CD14-positive monocyte (primary cell): Measurements from ENCODE around the gene FBXO24. TPM values are rescaled to one million over a fixed set of nuclear protein-coding genes. Genes with fewer than 3 reads are reported as not detected.
A peak's percentile ranks its signal among the peaks of the same experiment; 100 is the strongest.

Experiments used
- DNase-seq, 3 donors: peaks; one replicate each; pipeline ENCODE4 v3.0.0-alpha.2; 2011 to 2022
- H2AFZ ChIP-seq: 2 replicates; pipeline ENCODE4 v1.6.0; 2012; ENCODE audit warnings: mild to moderate bottlenecking, low read depth, low read length, inconsistent platforms; ENCODE audit not compliant: insufficient read depth, poor library complexity, severe bottlenecking
- H3K27ac ChIP-seq, 2 donors: 1 replicate in 1 of 2; 2 replicates in 1 of 2; pipeline ENCODE4 v1.5.1; 2012 to 2013; ENCODE audit warnings: low read length in 2 of 2, control low read depth in 1 of 2, inconsistent platforms in 1 of 2, low read depth in 1 of 2, mild to moderate bottlenecking in 1 of 2
- H3K27me3 ChIP-seq, 2 donors: one replicate each; pipeline versions ENCODE4 v1.6.0 to v1.6.1; 2011 to 2013; ENCODE audit warnings: low read length in 2 of 2; ENCODE audit not compliant: control insufficient read depth in 2 of 2, insufficient read depth in 2 of 2
- H3K36me3 ChIP-seq, 2 donors: replicated peaks in 1 of 2; 1 replicate in 1 of 2; 2 replicates in 1 of 2; pipeline versions ENCODE4 v1.5.1 to v1.6.1; 2012 to 2013; ENCODE audit warnings: low read length in 2 of 2, control low read depth in 1 of 2, inconsistent platforms in 1 of 2, mild to moderate bottlenecking in 1 of 2; ENCODE audit not compliant: insufficient read depth in 2 of 2, control insufficient read depth in 1 of 2
- H3K4me1 ChIP-seq, 2 donors: 1 replicate in 1 of 2; 2 replicates in 1 of 2; pipeline versions ENCODE4 v1.5.1 to v1.6.1; 2012 to 2013; ENCODE audit warnings: low read length in 2 of 2, control low read depth in 1 of 2, inconsistent platforms in 1 of 2, mild to moderate bottlenecking in 1 of 2, moderate library complexity in 1 of 2; ENCODE audit not compliant: insufficient read depth in 2 of 2, control insufficient read depth in 1 of 2
- H3K4me2 ChIP-seq: replicated peaks from 2 replicates; pipeline ENCODE3; 2012; ENCODE audit warnings: low read length, moderate library complexity, mild to moderate bottlenecking; ENCODE audit not compliant: poor library complexity, severe bottlenecking; ENCODE audit errors: extremely low read depth
- H3K4me3 ChIP-seq, 3 experiments: fragments of 200-600 bp in 1 of 3; sonication (generic) in 1 of 3; replicated peaks in 1 of 3; 1 replicate in 2 of 3; 2 replicates in 1 of 3; pipeline ENCODE4 v1.5.1; 2011 to 2013; ENCODE audit warnings: low read length in 3 of 3, mild to moderate bottlenecking in 3 of 3, control low read depth in 2 of 3, low read depth in 2 of 3, inconsistent platforms in 1 of 3, moderate library complexity in 1 of 3
- H3K79me2 ChIP-seq: 2 replicates; pipeline ENCODE4 v1.6.0; 2012; ENCODE audit warnings: mild to moderate bottlenecking, control low read depth, inconsistent platforms, low read length, moderate library complexity; ENCODE audit not compliant: insufficient read depth
- H3K9ac ChIP-seq: 2 replicates; pipeline ENCODE4 v1.6.0; 2017; ENCODE audit warnings: low read length, mild to moderate bottlenecking; ENCODE audit not compliant: insufficient read depth, poor library complexity, severe bottlenecking
- H3K9me3 ChIP-seq, 2 donors: replicated peaks in 1 of 2; 1 replicate in 1 of 2; 2 replicates in 1 of 2; pipeline versions ENCODE4 v1.5.1 to v1.6.1; 2012 to 2013; ENCODE audit warnings: low read length in 2 of 2, control low read depth in 1 of 2; ENCODE audit not compliant: control insufficient read depth in 1 of 2, insufficient read depth in 1 of 2
- H4K20me1 ChIP-seq: 2 replicates; pipeline ENCODE4 v1.6.0; 2012; ENCODE audit warnings: mild to moderate bottlenecking, low read length, control low read depth, moderate library complexity; ENCODE audit not compliant: insufficient read depth
- H3K27ac Mint-ChIP-seq, 7 donors: one replicate each; pipeline ENCODE4 v1.8.0; 2020; ENCODE audit warnings: mild to moderate bottlenecking in 7 of 7, mixed read lengths in 7 of 7, moderate library complexity in 6 of 7, inconsistent platforms in 2 of 7
- H3K27me3 Mint-ChIP-seq, 3 donors: one replicate each; pipeline ENCODE4 v1.8.0; 2021 to 2022; ENCODE audit warnings: low read depth in 3 of 3, mild to moderate bottlenecking in 3 of 3, mixed read lengths in 3 of 3, moderate library complexity in 3 of 3, inconsistent platforms in 1 of 3
- H3K36me3 Mint-ChIP-seq, 2 donors: one replicate each; pipeline ENCODE4 v1.8.0; 2020; ENCODE audit warnings: mixed read lengths in 2 of 2, inconsistent platforms in 1 of 2, mild to moderate bottlenecking in 1 of 2
- H3K4me1 Mint-ChIP-seq: one replicate; pipeline ENCODE4 v1.8.0; 2020; ENCODE audit warnings: mild to moderate bottlenecking, mixed read lengths
- H3K4me3 Mint-ChIP-seq, 2 donors: one replicate each; pipeline ENCODE4 v1.8.0; 2020; ENCODE audit warnings: mild to moderate bottlenecking in 2 of 2, mixed read lengths in 2 of 2, moderate library complexity in 1 of 2
- H3K9me3 Mint-ChIP-seq, 7 donors: one replicate each; pipeline ENCODE4 v1.8.0; 2020 to 2022; ENCODE audit warnings: mixed read lengths in 7 of 7, mild to moderate bottlenecking in 6 of 7, moderate library complexity in 6 of 7, inconsistent platforms in 2 of 7
- WGBS: methylation state at CpG from one replicate; pipeline ENCODE4 v1.1.5; 2013; ENCODE audit warnings: missing lambda C conversion rate; ENCODE audit not compliant: insufficient coverage; 5-methylcytosine and 5-hydroxymethylcytosine counted together
- intact Hi-C, 2 donors: fragments of 100-400 bp; cut with micrococcal nuclease; formaldehyde crosslinking; loops; one replicate each; pipeline versions ENCODE4 v1.15.0 to v1.15.1; 2023
- polyA plus RNA-seq, 3 donors: library from polyadenylated mRNA; depleted of rRNA in 1 of 3; unstranded in 2 of 3; stranded (reverse) in 1 of 3; fragments of 300-500 nt in 2 of 3; fragments of >200 nt in 1 of 3; fragmentation: Illumina TruSeq in 2 of 3; gene quantifications; 1 replicate in 2 of 3; 2 replicates in 1 of 3; pipeline ENCODE4 v1.2.3, GENCODE V29; 2012 to 2021
- TF ChIP-seq, protein P1 (sequence below): fragments of 200-600 bp; IDR thresholded peaks from one replicate; pipeline ENCODE4 v1.8.0; 2022; ENCODE audit warnings: antibody characterized with exemption, mild to moderate bottlenecking

FBXO24 gene
- polyA plus RNA-seq, 3 donors, result 0.42 to 1.2 (median 0.69) TPM

DNA sequence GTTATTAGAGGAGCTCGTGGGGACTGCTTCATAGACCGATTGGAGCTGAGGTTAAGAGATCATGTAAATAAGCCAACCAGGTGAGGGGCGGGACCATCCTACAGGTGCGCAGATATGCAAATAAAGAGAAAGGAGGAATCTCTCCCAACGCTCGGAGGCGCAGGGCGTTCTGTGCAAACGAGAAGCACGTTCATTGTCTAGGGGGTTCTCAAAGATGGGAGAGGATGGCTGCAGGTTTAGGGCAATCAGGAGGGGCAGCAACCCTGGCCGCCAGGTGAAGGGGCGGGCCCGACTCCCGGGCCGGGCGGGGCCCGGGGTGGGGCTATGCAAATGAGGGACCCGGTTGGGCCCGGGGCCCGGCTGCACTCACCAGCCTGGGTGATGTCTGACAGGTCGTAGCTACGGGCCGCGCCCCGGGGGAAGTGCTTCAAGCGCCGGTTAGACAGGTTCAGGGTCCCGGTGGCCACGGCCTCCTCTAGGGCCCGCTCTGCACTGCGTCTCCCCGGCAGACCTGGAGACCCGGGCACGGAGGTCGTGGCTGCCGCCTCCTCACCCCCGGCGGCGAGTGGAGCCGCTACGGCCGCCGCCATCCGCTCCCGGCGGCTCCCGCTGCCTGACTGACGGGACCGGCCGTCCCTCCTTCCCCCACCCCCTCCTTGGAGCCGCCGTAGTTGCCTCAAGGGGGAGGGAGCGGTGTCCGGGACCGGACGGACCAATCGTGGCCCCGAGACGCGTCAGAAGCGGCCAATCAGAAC is 440 bp upstream of the FBXO24 start, which contains the start of gene LRCH4:
Gene LRCH4, minus strand, starts transcription at position 619 of the 755 bp plus-strand sequence. Its CDS starts 29 bp downstream, at position 590.
- Histone ChIP-seq H3K9me3 (no peaks in the 10 kb centered on the region), H3K79me2 (peaks cover 46% of the 10 kb centered on the region), H2AFZ (peak within 1 kb of the TSS; percentile 83), H3K27me3 (peaks cover 0 to 13% of the 10 kb centered on the region in 2 donors), H3K36me3 (peaks cover 19 to 20% of the 10 kb centered on the region in 2 donors), H3K4me3 (peak within 1 kb of the TSS; percentile 77 to 100 (median 93)), H3K4me2 (peak within 1 kb of the TSS; percentile 93), H3K27ac (peak within 1 kb of the TSS; percentile 84 to 88), H3K9ac (peak within 1 kb of the TSS; percentile 84), H4K20me1 (peaks cover 47% of the 10 kb centered on the region), H3K4me1 (peaks cover 40 to 53% of the 10 kb centered on the region in 2 donors)
- DNase-seq, result peak in 1 of 3 donors; percentile 7
- H3K36me3 Mint-ChIP-seq, result peaks cover 3 to 5% of the 10 kb centered on the region in 2 donors
- peaks cover 48% of the 10 kb centered on the region for H3K4me1 Mint-ChIP-seq
- peaks cover 0 to 3% (median 0%) of the 10 kb centered on the region in 7 donors for H3K9me3 Mint-ChIP-seq
- peaks cover 11 to 16% (median 14%) of the 10 kb centered on the region in 3 donors for H3K27me3 Mint-ChIP-seq
- intact Hi-C loops, result loop anchor here (1.0 to 10.0 kb wide), 6 partner anchors 27 to 659 kb away; partner anchors contain the start of genes MOSPD3 (in 2 of the 2), AGFG2 (in 1 of the 2), FIS1 (in 1 of the 2) and GNB2 (in 1 of the 2)
- under 1% methylated on average over 47 of the region's 61 CpGs for WGBS
- peak within 1 kb of the TSS; percentile 93 to 99 for H3K4me3 Mint-ChIP-seq
- TF ChIP-seq, protein P1, sequence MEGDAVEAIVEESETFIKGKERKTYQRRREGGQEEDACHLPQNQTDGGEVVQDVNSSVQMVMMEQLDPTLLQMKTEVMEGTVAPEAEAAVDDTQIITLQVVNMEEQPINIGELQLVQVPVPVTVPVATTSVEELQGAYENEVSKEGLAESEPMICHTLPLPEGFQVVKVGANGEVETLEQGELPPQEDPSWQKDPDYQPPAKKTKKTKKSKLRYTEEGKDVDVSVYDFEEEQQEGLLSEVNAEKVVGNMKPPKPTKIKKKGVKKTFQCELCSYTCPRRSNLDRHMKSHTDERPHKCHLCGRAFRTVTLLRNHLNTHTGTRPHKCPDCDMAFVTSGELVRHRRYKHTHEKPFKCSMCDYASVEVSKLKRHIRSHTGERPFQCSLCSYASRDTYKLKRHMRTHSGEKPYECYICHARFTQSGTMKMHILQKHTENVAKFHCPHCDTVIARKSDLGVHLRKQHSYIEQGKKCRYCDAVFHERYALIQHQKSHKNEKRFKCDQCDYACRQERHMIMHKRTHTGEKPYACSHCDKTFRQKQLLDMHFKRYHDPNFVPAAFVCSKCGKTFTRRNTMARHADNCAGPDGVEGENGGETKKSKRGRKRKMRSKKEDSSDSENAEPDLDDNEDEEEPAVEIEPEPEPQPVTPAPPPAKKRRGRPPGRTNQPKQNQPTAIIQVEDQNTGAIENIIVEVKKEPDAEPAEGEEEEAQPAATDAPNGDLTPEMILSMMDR, result no peak
- peak within 1 kb of the TSS; percentile 93 to 98 (median 98) for H3K27ac Mint-ChIP-seq

DNA sequence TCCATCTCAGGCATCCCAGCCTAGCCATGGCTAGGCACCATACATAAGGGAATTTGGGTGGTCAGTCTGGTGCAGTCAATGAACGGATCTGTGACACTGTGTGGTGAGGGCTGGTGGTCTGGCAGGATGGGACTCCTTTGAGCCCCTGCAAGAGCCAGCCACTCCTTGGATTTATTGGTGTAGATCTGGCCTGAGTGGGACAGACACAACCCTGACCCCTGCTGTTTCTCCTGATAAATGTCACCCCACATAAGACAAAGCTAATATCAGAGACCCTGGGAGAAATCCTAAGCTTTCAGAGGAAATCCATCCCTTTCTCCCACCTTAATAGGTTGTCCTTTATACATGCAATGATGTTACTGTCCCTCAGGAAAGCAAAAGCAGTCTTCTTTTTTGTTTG is 2.3 kb downstream of the FBXO24 start:
- DNase-seq, result peak in 2 of 3 donors; percentile 37 to 43
- 40% methylated on average over 1 of the region's 1 CpG for WGBS
- H3K27ac ChIP-seq, result no peak overlapping the region
- peaks cover 0 to 14% of the 10 kb centered on the region in 2 donors for H3K27me3 ChIP-seq
- H3K27me3 Mint-ChIP-seq, result peaks cover 11 to 25% (median 20%) of the 10 kb centered on the region in 3 donors
- H3K4me1 Mint-ChIP-seq, result peaks cover 33% of the 10 kb centered on the region
- no peak overlapping the region for H3K4me3 Mint-ChIP-seq
- peaks cover 24 to 32% of the 10 kb centered on the region in 2 donors for H3K4me1 ChIP-seq
- H4K20me1 ChIP-seq, result peaks cover 19% of the 10 kb centered on the region
- peaks cover 0 to 3% (median 0%) of the 10 kb centered on the region in 7 donors for H3K9me3 Mint-ChIP-seq
- H3K9me3 ChIP-seq, result no peaks in the 10 kb centered on the region
- H3K36me3 Mint-ChIP-seq, result peaks cover 3 to 5% of the 10 kb centered on the region in 2 donors
- no peak overlapping the region for H3K27ac Mint-ChIP-seq
- TF ChIP-seq, protein P1, result peak; percentile 56
- H2AFZ ChIP-seq, result no peak overlapping the region
- H3K4me3 ChIP-seq, result no peak overlapping the region
- no peak overlapping the region for H3K9ac ChIP-seq
- peaks cover 18% of the 10 kb centered on the region for H3K79me2 ChIP-seq
- H3K4me2 ChIP-seq, result no peak overlapping the region
- no peaks in the 10 kb centered on the region for H3K36me3 ChIP-seq
- intact Hi-C loops, result loop anchor here in 1 of 2 donors (5.0 to 10.0 kb wide), 2 partner anchors 51 to 656 kb away; partner anchors contain the start of genes AGFG2 and FIS1
